K562 (cell line): Measurements from ENCODE around the gene WSCD2. TPM values are rescaled to one million over a fixed set of nuclear protein-coding genes. Genes with fewer than 3 reads are reported as not detected.

Experiments used
- ATAC-seq: fragments of 200-7000 bp; cut with Tn5 transposase; 3 replicates; pipeline ENCODE4 v1.9.1; 2020; ENCODE audit warnings: moderate library complexity
- BruUV-seq: library from RNA; stranded (reverse); fragments of 400-500 nt; replicated peaks from 2 replicates; lab custom pipeline; 2021; lab: Mats Ljungman, UMichigan
- CTCF ChIA-PET: fragments of 300-600 bp; formaldehyde crosslinking; extraction: SDS; loops from one replicate; lab custom pipeline; 2021; ENCODE audit warnings: low intra/inter-chr PET ratio; lab: Yijun Ruan, JAX
- POLR2A ChIA-PET: fragments of 300-600, 350-650 bp; sonication (Branson Sonifier 250); formaldehyde crosslinking; extraction: SDS; loops from one replicate; lab custom pipeline; 2021; ENCODE audit warnings: antibody characterized with exemption, inconsistent platforms; lab: Yijun Ruan, JAX
- DNase-seq, 4 experiments: peaks; one replicate each; pipeline versions ENCODE4 v3.0.0 to v3.0.0-alpha.2; 2011 to 2018; ENCODE audit warnings: low spot score in 3 of 4, mixed read lengths in 3 of 4; ENCODE audit errors: extremely low read depth in 1 of 4
- FAIRE-seq: peaks from 2 replicates; lab custom pipeline; 2011; peaks lifted over from hg19 to GRCh38; lab: Jason Lieb, UNC
- H2AFZ ChIP-seq: 2 replicates; pipeline ENCODE4 v1.6.0; 2011; ENCODE audit warnings: low read depth, low read length, control low read depth, inconsistent platforms
- H3K27ac ChIP-seq: fragments of 200-600 bp; 3 replicates; pipeline ENCODE4 v1.8.0; 2011; ENCODE audit warnings: low read depth, mild to moderate bottlenecking, control low read depth, inconsistent platforms, low read length, moderate library complexity, mixed read lengths; ENCODE audit errors: extremely low read depth
- H3K27me3 ChIP-seq, 2 experiments: fragments of 300-600 bp in 1 of 2; 2 replicates in 1 of 2; 3 replicates in 1 of 2; pipeline versions ENCODE4 v1.6.0 to v1.8.0; 2011; ENCODE audit warnings: inconsistent platforms in 2 of 2, low read length in 2 of 2, mild to moderate bottlenecking in 1 of 2, mixed read lengths in 1 of 2, moderate library complexity in 1 of 2; ENCODE audit not compliant: control insufficient read depth in 2 of 2, insufficient read depth in 2 of 2
- H3K36me3 ChIP-seq: fragments of 300-600 bp; 3 replicates; pipeline ENCODE4 v1.8.0; 2011; ENCODE audit warnings: mild to moderate bottlenecking, low read length, inconsistent platforms; ENCODE audit not compliant: control insufficient read depth, insufficient read depth
- H3K4me1 ChIP-seq, 2 experiments: fragments of 200-600 bp in 1 of 2; replicated peaks in 1 of 2; 2 replicates in 1 of 2; 3 replicates in 1 of 2; pipeline versions ENCODE4 v1.5.1 to v1.8.0; 2011; ENCODE audit warnings: inconsistent platforms in 2 of 2, low read length in 2 of 2, mild to moderate bottlenecking in 1 of 2, mixed read lengths in 1 of 2, moderate library complexity in 1 of 2; ENCODE audit not compliant: control insufficient read depth in 2 of 2, insufficient read depth in 2 of 2
- H3K4me2 ChIP-seq: 2 replicates; pipeline ENCODE4 v1.6.1; 2011; ENCODE audit warnings: low read length, control low read depth, inconsistent platforms, mixed read lengths; ENCODE audit not compliant: insufficient read depth
- H3K4me3 ChIP-seq: fragments of 200-600 bp; sonication (generic), shearing (Covaris generic); 2 replicates; pipeline ENCODE4 v1.5.1; 2016; ENCODE audit warnings: control low read depth, inconsistent platforms
- H3K79me2 ChIP-seq: fragments of 200-600 bp; 3 replicates; pipeline ENCODE4 v1.8.0; 2011; ENCODE audit warnings: low read length, inconsistent platforms; ENCODE audit not compliant: control insufficient read depth, insufficient read depth
- H3K9ac ChIP-seq, 2 experiments: 2 replicates each; pipeline versions ENCODE4 v1.6.0 to v1.6.1; 2011; ENCODE audit warnings: low read depth in 2 of 2, low read length in 2 of 2, control low read depth in 1 of 2, inconsistent platforms in 1 of 2, mild to moderate bottlenecking in 1 of 2, mixed read lengths in 1 of 2; ENCODE audit not compliant: insufficient read depth in 1 of 2
- H3K9me1 ChIP-seq: one replicate; pipeline ENCODE4 v1.6.0; 2011; ENCODE audit warnings: inconsistent platforms, mild to moderate bottlenecking, low read length, moderate library complexity; ENCODE audit not compliant: control insufficient read depth, insufficient read depth
- H3K9me3 ChIP-seq: replicated peaks from 2 replicates; pipeline ENCODE4 v1.5.1; 2011; ENCODE audit warnings: low read depth, low read length, inconsistent platforms; ENCODE audit not compliant: control insufficient read depth, insufficient read depth
- H4K20me1 ChIP-seq: replicated peaks from 2 replicates; pipeline ENCODE4 v1.6.1; 2011; ENCODE audit warnings: low read length, inconsistent platforms, mixed read lengths; ENCODE audit not compliant: control insufficient read depth, insufficient read depth
- PRMT5 ChIP-seq: sonication (generic); formaldehyde crosslinking; IDR thresholded peaks from 2 replicates; pipeline ENCODE4 v1.5.0; 2020; ENCODE audit warnings: missing genetic modification reagents
- RAD21 ChIP-seq, 2 experiments: fragments of 250-450 bp in 1 of 2; fragments of 450-650 bp in 1 of 2; sonication (Bioruptor Pico) in 1 of 2; formaldehyde crosslinking in 1 of 2; IDR thresholded peaks in 1 of 2; conservative IDR thresholded peaks in 1 of 2; 2 replicates each; pipeline versions ENCODE4 v1.4.0 to v1.8.0; 2020 to 2022; ENCODE audit warnings: mild to moderate bottlenecking in 2 of 2, moderate library complexity in 1 of 2
- ZNF398 ChIP-seq: fragments of 250-450 bp; sonication (Bioruptor Pico); IDR thresholded peaks from 2 replicates; pipeline ENCODE4 v1.8.0; 2021; ENCODE audit warnings: moderate library complexity, mild to moderate bottlenecking, inconsistent platforms
- WGBS: fragments of 100-300 bp; shearing (Covaris generic); methylation state at CpG from one replicate; pipeline ENCODE4 v1.1.6; 2016; ENCODE audit warnings: low coverage, mixed read lengths; ENCODE audit not compliant: insufficient coverage; ENCODE audit errors: missing lambda C conversion rate; 5-methylcytosine and 5-hydroxymethylcytosine counted together
- in situ Hi-C: fragments of 300-500 bp; cut with MboI; formaldehyde crosslinking; loops from 4 replicates; pipeline ENCODE4 v1.15.0; 2018; ENCODE audit warnings: inconsistent platforms, mixed read lengths
- intact Hi-C: fragments of 100-400 bp; cut with micrococcal nuclease; formaldehyde crosslinking; loops from 2 replicates; pipeline ENCODE4 v1.14.2; 2022
- polyA plus RNA-seq, 8 experiments: library from polyadenylated mRNA; depleted of rRNA in 4 of 8; stranded (reverse) in 5 of 8; unstranded in 3 of 8; fragments of >200 nt; fragmentation: Nextera tagmentation in 2 of 8; fragmentation: Illumina TruSeq in 1 of 8; extraction: Ambion mirVana in 2 of 8; extraction: Trizol in 1 of 8; gene quantifications; 2 replicates each; pipeline versions ENCODE4 v1.2.1 to v1.2.3, GENCODE V29; 2011 to 2014; ENCODE audit warnings: inconsistent platforms in 1 of 8, missing spikeins in 1 of 8
- total RNA-seq, 7 experiments: library from RNA; depleted of rRNA in 6 of 7; stranded (reverse); fragments of >200 nt in 6 of 7; fragmentation: Illumina TruSeq in 2 of 7; extraction: Trizol in 2 of 7; gene quantifications; 2 replicates each; pipeline versions ENCODE4 v1.2.1 to v1.2.3, GENCODE V29; 2011 to 2021; ENCODE audit warnings: low replicate concordance in 1 of 7

WSCD2 gene
- total and polyA plus RNA-seq, 9 of the 15 experiments (the other 6 are each of a cell fraction or from before 2014, with no cell fraction given): 0.72 to 14.1 (median 4.0) TPM

- DNase-seq: no peak
- Histone ChIP-seq H4K20me1 (no peaks in the 10 kb centered on the region), H3K9me1 (no peaks in the 10 kb centered on the region), H3K27ac (no peak overlapping the region), H3K9ac (peak overlapping the region in 1 of 2 experiments; percentile 66; a peak in 1 of 4 replicates), H3K4me2 (no peak overlapping the region), H3K9me3 (no peaks in the 10 kb centered on the region), H3K27me3 (peaks cover 3 to 15% of the 10 kb centered on the region in 2 experiments; a peak in 1 of 5 replicates), H3K79me2 (no peaks in the 10 kb centered on the region), H3K4me3 (no peak overlapping the region), H3K36me3 (no peaks in the 10 kb centered on the region), H3K4me1 (peaks cover 0 to 3% of the 10 kb centered on the region in 2 experiments; a peak in 2 of 5 replicates)
- POLR2A ChIA-PET: interaction anchor here (1.3 kb wide), 1 partner anchor 15 kb away, joined by 4 read pairs; no protein-coding TSS in a partner anchor
- in situ Hi-C loops (no loop called here), intact Hi-C loops (no loop called here)
- no TSS peak for BruUV-seq
- ATAC-seq: no peak; the same call in 2 of the 3 replicates
- no peak for FAIRE-seq
- 18% methylated on average over 6 of the region's 7 CpGs for WGBS
- no peak for TF ChIP-seq RAD21 (CRISPR knock-in tag; conservative IDR thresholded peaks at IDR 0.05 in 1 of 2, IDR thresholded peaks at IDR 0.05 in 1 of 2)
- TF ChIP-seq ZNF398 (CRISPR knock-in tag): no peak
- TF ChIP-seq PRMT5 (CRISPR knock-in tag): no peak
- TF ChIP-seq, all 486 proteins: peak for 0
- CTCF ChIA-PET: no interaction called here
- H2AFZ ChIP-seq: no peak overlapping the region
Observed at GRCh38 chr12:108150436-108150835, 21.3 kb downstream of the WSCD2 start.
